Thymus (tissue), 11 donors: ENCODE results near the gene CLEC16A. TPM values are rescaled to one million over a fixed set of nuclear protein-coding genes. Genes with fewer than 3 reads are reported as not detected.

ENCODE experiments used
- DNase-seq, 9 donors: peaks; one replicate each; pipeline ENCODE4 v3.0.0-alpha.2; 2013; ENCODE audit warnings: low spot score in 9 of 9, low read depth in 6 of 9, missing footprints in 1 of 9
- H3K27ac ChIP-seq, 2 donors: one replicate each; pipeline ENCODE4 v1.5.1; 2013; ENCODE audit warnings: control low read depth in 1 of 2, low read depth in 1 of 2, low read length in 1 of 2, mild to moderate bottlenecking in 1 of 2, moderate library complexity in 1 of 2
- H3K27me3 ChIP-seq, 2 donors: one replicate each; pipeline ENCODE4 v1.5.1; 2013; ENCODE audit warnings: low read length in 1 of 2; ENCODE audit not compliant: control insufficient read depth in 2 of 2, insufficient read depth in 1 of 2
- H3K36me3 ChIP-seq, 2 donors: one replicate each; pipeline ENCODE4 v1.5.1; 2013; ENCODE audit warnings: low read length in 1 of 2, mild to moderate bottlenecking in 1 of 2, moderate library complexity in 1 of 2; ENCODE audit not compliant: control insufficient read depth in 2 of 2, insufficient read depth in 2 of 2
- H3K4me1 ChIP-seq, 2 donors: one replicate each; pipeline ENCODE4 v1.5.1; 2013; ENCODE audit warnings: low read length in 2 of 2; ENCODE audit not compliant: control insufficient read depth in 2 of 2, insufficient read depth in 2 of 2
- H3K4me3 ChIP-seq, 2 donors: one replicate each; pipeline ENCODE4 v1.5.1; 2013; ENCODE audit warnings: low read length in 2 of 2, control low read depth in 1 of 2, mild to moderate bottlenecking in 1 of 2
- H3K9me3 ChIP-seq, 2 donors: one replicate each; pipeline ENCODE4 v1.5.1; 2013; ENCODE audit warnings: low read length in 1 of 2, mild to moderate bottlenecking in 1 of 2; ENCODE audit not compliant: control insufficient read depth in 2 of 2, insufficient read depth in 1 of 2
- WGBS: extraction: QIAGEN DNeasy Blood & Tissue Kit; methylation state at CpG from one replicate; pipeline ENCODE4 v1.1.7; 2013; 5-methylcytosine and 5-hydroxymethylcytosine counted together
- polyA plus RNA-seq: library from polyadenylated mRNA; stranded (reverse); fragments of 200-250 nt; gene quantifications from one replicate; pipeline ENCODE4 v1.2.3, GENCODE V29; 2013
- total RNA-seq: library from RNA; stranded (reverse); fragments of 120-200 nt; gene quantifications from one replicate; pipeline ENCODE4 v1.2.4, GENCODE V29; 2013
- donor health status: healthy.

CLEC16A gene
- total and polyA plus RNA-seq, 2 donors: 18.8 to 19.9 TPM

DNA sequence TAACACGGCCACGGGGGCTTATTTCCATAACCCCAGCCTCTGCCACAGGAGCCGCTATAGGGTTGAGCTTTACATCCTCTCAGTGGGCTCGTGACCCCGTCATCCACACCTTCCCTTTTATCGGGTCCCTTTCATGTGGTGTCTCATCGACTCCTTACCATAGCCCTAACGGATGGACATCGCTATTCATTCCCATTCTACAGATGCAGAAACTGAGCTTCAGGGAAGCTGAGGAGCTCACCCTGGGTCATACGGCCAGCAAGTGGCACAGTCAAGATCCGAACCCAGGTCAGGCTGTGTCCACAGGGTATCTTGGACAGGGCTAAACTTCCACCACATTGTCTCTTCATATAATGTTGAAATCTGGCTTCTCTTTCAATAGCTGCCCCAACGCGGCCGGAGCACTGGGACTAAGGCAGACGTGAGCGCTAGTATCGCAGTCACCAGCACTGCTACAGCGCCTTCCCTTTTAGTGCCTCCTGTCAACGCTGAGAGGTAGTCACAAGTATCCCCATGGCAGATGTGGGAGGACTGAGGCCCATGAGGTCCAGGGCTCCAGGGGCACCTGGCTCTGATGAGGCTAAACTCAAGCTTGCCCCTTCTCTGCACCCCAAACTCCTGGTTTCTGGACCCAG lies 260.8 kb downstream of the CLEC16A start:
- WGBS: 93% methylated on average over 19 of the region's 19 CpGs
- H3K27ac ChIP-seq: no peak overlapping the region
- H3K36me3 ChIP-seq: no peaks in the 10 kb centered on the region
- H3K9me3 ChIP-seq: peaks cover 1 to 14% of the 10 kb centered on the region in 2 donors
- no peak for DNase-seq
- H3K4me1 ChIP-seq: peaks cover 0 to 42% of the 10 kb centered on the region in 2 donors
- peaks cover 0 to 5% of the 10 kb centered on the region in 2 donors for H3K27me3 ChIP-seq
- no peak overlapping the region for H3K4me3 ChIP-seq

DNA sequence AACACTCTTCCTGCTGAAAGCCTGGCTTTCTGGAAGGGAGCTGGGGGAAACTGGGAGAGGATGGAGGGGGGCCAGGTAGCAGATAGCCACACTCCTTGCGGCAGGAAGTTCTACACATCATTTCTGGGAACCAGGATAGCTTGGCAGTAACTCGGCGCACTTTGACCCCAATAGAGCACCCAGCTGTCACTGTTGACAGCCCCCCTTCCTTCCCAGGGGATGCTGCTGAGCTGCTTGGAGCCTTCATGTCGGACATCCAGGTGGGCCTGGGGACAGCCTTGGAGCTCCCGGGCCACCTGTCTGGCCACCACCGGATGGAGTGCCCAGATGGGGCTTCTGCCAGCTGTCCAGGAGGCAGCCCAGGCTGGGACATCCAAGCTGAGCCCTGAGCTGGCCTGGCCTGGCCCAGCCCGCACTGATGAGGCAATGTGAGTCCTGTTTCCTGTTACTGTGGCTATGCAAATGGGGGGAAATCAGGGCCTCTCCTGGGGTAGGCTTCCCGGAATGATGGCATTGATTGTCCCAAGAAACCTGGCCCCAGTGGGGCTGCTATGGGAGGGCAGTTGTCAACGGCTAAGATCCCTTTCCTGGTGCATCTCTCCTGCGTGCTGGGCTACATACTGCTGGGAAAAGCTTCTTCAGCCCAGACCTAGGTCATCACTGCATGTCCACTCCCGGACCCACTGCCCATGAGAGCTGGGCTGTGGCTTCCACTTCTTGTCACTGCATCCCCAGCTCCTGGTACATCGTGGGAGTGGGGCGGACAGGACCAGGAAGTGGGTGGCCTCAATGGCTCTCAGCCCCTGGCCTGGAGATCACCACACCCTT lies 261.6 kb downstream of the CLEC16A start:
- Histone ChIP-seq H3K36me3 (no peaks in the 10 kb centered on the region), H3K4me3 (no peak overlapping the region), H3K9me3 (peaks cover 1 to 14% of the 10 kb centered on the region in 2 donors), H3K4me1 (peaks cover 0 to 39% of the 10 kb centered on the region in 2 donors), H3K27ac (peak overlapping the region in 1 of 2 donors; percentile 36), H3K27me3 (peaks cover 0 to 5% of the 10 kb centered on the region in 2 donors)
- WGBS: 80% methylated on average over 13 of the region's 13 CpGs
- no peak for DNase-seq

DNA sequence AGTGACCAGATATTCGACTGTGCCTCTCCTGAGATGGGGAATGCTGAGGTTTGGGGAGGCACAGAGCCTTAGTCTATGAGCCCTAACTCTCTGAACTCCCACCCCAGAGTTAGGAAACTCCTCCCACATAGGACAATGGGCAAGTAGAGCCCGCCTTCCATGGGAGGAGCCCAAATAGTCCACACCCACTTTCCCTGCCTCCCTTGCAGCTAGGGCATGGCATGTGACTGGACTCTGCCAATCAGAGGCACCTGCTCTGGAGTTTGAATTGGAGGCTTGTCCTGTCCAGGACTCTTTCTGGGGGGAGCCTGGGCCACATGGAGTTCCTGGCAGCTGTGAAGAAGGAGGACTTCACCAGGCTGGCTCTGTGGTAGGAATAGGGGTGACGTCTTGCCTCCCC lies 263.3 kb downstream of the CLEC16A start:
- peaks cover 0 to 27% of the 10 kb centered on the region in 2 donors for H3K4me1 ChIP-seq
- WGBS: 98% methylated on average over 3 of the region's 3 CpGs
- H3K36me3 ChIP-seq: no peaks in the 10 kb centered on the region
- no peak overlapping the region for H3K4me3 ChIP-seq
- peaks cover 1 to 14% of the 10 kb centered on the region in 2 donors for H3K9me3 ChIP-seq
- H3K27ac ChIP-seq: no peak overlapping the region
- H3K27me3 ChIP-seq: no peaks in the 10 kb centered on the region
- no peak for DNase-seq

DNA sequence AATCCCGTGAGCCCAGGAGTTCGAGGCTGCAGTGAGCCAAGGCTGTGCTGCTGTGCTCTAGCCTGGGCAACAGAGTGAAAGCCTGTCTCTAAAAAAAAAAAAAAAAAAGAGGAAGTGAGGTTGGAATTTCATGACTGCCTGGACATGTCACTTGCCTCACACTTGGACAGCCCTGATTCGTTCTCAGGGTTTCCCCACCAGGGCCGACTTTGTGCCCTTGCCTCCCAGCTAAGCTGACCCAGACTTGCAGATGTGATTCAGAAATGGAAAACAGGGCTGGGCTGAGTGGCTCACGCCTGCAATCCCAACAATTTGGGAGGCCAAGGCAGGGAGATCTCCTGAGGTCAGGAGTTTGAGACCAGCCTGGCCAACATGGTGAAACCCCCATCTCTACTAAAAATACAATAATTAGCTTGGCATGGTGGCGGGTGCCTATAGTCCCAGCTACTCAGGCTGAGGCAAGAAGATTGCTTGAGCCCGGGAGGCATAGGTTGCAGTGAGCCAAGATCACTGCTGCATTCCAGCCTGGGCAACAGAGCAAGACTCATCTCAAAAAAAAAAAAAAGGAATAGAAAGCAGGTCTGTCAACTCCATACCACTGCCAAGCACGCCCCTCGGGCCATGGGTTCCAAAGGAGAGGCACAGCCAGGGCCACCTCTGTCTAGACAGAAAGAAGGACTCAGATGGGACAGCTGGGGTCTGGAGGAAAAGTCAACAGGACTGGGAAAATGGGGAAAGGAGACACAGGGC lies 264.7 kb downstream of the CLEC16A start:
- H3K9me3 ChIP-seq: peaks cover 1 to 14% of the 10 kb centered on the region in 2 donors
- DNase-seq: no peak
- H3K36me3 ChIP-seq: no peaks in the 10 kb centered on the region
- peaks cover 0 to 32% of the 10 kb centered on the region in 2 donors for H3K4me1 ChIP-seq
- 95% methylated on average over 9 of the region's 9 CpGs for WGBS
- no peak overlapping the region for H3K27ac ChIP-seq
- no peak overlapping the region for H3K4me3 ChIP-seq
- H3K27me3 ChIP-seq: no peaks in the 10 kb centered on the region

- Histone ChIP-seq H3K9me3 (peaks cover 1 to 14% of the 10 kb centered on the region in 2 donors), H3K36me3 (no peaks in the 10 kb centered on the region), H3K4me1 (peaks cover 0 to 32% of the 10 kb centered on the region in 2 donors), H3K4me3 (no peak overlapping the region), H3K27me3 (no peaks in the 10 kb centered on the region), H3K27ac (no peak overlapping the region)
- WGBS: 97% methylated on average over 11 of the region's 11 CpGs
- no peak for DNase-seq
Measured at GRCh38 chr16:11210260-11210659, 265.9 kb downstream of the CLEC16A start.

DNA sequence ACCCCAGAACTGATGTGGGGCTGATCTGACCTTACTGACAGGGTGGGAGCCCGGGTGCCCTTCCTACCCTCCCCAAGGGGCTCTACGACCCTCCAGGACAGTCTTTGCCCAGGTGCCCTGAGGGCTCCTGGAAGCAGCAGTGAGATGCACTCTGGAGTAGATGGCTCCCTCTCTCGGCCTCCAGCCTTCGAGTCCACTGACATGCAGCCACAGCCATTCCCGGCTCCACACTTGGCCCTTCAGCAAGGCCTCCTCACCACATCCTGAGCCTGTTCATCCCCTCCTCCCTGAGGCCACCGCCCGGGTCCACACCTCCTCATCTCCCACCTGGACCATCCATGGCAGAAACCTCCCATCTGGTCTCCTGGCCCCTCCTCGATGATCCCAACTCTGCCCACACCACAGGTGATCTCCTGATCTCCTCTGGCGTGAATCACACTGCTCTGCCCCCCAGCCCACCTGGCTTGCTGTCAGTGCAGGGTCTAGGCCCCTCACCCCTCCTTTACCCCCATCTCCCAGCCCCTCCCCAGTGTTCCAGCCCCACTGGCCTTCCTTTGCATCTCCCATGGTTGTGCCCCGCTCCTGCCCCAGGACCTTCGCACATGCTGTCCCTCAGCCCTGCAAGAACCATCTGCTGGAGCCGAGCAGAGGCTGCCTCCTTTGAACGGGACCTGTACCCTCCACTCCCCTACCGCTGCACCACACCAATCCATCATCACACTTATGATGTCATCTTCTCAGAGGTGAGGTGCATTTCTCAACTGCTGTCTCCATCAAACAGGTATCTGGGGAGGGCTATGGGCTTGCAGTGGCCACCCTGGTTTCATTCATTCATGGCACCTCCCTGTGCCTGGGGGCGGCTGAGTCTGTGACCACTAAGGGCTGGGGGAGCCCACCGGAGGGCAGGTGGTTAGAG lies 267.0 kb downstream of the CLEC16A start:
- 93% methylated on average over 16 of the region's 16 CpGs for WGBS
- Histone ChIP-seq H3K27ac (no peak overlapping the region), H3K4me1 (peaks cover 0 to 26% of the 10 kb centered on the region in 2 donors), H3K36me3 (no peaks in the 10 kb centered on the region), H3K9me3 (peaks cover 4 to 24% of the 10 kb centered on the region in 2 donors), H3K27me3 (no peaks in the 10 kb centered on the region), H3K4me3 (no peak overlapping the region)
- no peak for DNase-seq

DNA sequence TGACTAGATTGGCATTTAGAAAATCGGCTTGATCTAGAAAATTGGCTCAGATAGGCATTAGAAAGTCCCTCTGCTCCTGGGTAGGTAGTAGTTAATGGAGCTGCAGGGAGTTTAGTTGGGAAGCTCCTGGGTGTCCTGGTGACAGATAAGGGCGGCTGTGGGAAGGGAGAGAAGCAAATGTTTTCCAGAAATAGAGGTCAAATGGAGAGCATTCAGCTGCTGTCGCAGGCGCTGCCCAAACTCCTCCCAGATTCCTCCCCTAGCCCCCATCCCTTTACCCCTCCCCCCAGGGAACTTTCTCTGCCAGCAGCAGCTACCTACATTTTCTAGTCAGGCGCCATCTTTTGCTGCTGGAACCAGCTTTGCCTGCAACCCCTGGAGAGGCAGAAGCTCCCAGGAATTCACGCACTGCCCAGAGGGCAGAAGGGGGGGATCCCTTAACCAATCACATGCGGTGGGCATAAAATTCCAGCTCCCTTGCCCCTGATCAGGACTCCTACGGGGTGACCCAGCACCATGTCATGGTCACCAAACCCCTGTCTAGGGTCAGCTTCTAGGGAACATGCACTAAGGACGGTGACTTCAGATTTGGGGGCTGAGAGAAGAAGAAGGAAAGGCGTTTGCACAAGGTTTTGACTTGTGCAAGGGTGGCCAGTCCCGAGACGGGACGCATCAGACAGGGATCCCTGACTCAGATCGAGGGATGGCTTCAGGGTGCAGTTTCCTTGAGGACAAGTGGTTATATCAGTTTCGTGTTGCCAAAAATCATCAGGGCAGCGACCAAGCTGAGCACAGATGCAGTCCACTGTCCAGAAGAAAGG lies 267.8 kb downstream of the CLEC16A start:
- no peaks in the 10 kb centered on the region for H3K36me3 ChIP-seq
- H3K4me1 ChIP-seq: peaks cover 0 to 26% of the 10 kb centered on the region in 2 donors
- 98% methylated on average over 16 of the region's 16 CpGs for WGBS
- no peak overlapping the region for H3K27ac ChIP-seq
- no peaks in the 10 kb centered on the region for H3K27me3 ChIP-seq
- peaks cover 4 to 28% of the 10 kb centered on the region in 2 donors for H3K9me3 ChIP-seq
- H3K4me3 ChIP-seq: no peak overlapping the region
- DNase-seq: no peak

- Histone ChIP-seq H3K4me1 (peaks cover 0 to 26% of the 10 kb centered on the region in 2 donors), H3K9me3 (peaks cover 3 to 25% of the 10 kb centered on the region in 2 donors), H3K36me3 (no peaks in the 10 kb centered on the region), H3K27me3 (no peaks in the 10 kb centered on the region), H3K27ac (no peak overlapping the region), H3K4me3 (no peak overlapping the region)
- no peak for DNase-seq
- 97% methylated on average over 16 of the region's 16 CpGs for WGBS
Measured at GRCh38 chr16:11212798-11213196, 268.4 kb downstream of the CLEC16A start.
